GM19372 (cell line): ENCODE measurements around the gene KCNG3.

Source experiments
- ATAC-seq: cut with Tn5 transposase; IDR thresholded peaks from one replicate; pipeline ENCODE4 v1.9.1; 2021; ENCODE audit warnings: mild to moderate bottlenecking, low read depth, moderate library complexity; ENCODE audit not compliant: unreplicated experiment

Gene KCNG3

DNA sequence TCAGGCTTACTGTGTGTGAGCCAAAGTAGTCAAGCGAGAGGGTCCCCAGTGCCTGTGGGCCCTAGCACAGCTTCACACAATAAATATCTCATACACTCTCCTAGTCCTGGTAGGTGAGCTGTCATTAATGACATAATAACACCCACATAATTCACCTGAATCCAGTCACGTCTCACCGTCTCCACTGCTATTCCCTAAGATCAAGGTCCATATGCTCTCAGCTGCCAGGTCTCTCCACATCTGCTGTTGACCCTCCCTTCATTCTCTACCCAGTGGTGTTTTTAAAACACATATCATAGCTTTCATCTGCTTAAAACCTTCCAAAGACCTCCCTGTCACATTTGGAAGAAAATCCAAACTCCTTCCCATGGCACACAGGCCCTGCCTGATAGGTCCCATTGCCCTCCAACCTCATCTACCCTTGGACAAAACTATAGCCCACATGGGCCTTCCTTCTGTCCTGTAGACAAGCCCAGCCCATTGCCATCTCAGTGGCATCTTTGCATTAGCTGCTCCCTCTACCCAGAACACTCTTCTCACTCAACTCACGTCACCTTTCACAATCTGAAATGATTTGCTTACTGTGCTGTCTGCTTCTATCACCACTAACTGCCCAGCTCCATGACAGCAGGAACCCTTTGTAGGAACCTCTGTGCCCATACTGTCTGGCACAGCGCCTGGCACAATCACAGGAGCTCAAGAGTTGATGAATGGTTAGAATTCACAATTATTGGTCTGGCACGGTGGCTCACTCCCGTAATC, 7.5 kb downstream of the KCNG3 start:
- ATAC-seq = no peak

DNA sequence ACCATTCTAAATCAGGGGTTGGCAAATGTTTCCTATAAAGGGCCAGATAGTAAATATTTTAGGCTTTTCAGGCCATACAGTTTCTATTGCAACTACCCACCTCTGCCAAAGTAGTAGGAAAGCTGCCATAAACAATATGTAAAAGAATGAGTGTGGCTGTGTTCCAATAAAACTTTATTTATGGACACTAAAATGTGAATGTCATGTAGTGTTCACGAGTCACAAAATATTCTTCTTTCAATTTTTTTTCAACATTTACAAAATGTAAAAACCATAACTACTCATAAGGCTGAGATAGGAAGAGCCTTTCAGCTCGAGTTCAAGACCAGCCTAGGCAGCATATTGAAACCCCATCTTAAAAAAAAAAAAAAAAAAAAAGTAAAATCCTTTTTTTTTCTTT, 13.4 kb downstream of the KCNG3 start:
- no peak for ATAC-seq

DNA sequence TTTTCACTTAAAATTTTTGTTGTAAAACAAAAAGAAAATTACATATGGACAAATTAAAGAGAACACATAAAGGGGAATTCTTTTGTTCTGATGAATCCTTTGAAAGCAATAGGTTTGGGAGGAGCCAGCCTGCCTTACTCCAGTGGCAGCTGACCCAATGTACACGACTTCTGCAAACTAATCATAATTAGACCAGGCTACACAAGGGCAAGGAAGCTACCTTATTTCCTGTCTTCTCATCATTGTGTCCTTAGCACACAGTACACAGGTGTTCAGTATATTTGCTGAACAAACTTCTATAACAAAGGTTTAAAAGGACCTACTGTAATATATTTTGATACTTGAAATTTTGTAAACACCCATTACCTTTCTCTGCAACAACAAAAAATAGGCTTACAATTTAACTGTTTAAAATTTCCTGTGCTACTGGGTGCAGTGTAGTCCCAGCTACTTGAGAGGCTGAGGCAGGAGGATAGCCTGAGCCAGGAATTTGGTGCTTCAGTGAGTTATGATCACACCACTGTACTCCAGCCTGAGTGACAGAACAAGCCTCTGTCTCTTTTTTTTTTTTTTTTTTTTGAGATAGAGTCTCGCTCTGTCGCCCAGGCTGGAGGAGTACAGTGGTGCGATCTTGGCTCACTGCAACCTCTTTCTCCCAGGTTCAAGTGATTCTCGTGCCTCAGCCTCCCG, 18.9 kb downstream of the KCNG3 start:
- no peak for ATAC-seq

DNA sequence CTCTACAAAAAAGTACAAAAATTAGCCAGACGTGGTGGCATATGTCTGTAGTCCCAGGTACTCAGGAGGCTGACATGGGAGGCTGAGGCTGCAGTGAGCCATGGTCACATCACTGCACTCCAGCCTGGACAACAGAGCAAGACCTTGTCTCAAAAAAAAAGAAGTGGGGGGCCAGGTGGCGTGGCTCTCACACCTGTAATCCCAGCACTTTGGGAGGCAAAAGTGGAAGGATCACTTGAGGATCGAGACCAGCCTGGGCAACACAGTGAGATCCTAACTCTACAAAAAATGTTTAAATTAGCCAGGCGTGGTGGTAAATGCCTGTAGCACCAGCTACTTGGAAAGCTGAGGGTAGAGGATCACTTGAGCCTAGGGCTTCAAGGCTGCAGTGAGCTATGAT, 23.1 kb downstream of the KCNG3 start:
- ATAC-seq = no peak

DNA sequence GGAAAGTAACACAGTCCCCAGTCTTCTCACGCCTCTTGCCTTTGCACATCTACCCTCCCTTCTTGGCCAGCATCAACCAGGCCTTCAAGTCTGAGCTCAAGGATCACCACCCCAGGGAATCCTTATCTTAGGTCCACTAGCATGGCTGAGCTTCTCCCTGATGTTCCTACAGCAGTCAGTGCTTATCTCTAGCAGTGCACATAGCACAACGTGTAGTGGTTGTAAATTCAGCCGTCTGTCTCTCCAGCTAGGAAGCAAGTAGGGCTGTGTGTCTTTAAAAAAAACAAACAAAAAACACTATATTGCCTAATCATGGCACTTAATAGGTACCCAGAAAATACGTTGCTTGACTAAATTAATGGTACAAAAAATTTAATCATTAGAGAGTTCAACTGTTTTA, 29.2 kb downstream of the KCNG3 start:
- no peak for ATAC-seq

DNA sequence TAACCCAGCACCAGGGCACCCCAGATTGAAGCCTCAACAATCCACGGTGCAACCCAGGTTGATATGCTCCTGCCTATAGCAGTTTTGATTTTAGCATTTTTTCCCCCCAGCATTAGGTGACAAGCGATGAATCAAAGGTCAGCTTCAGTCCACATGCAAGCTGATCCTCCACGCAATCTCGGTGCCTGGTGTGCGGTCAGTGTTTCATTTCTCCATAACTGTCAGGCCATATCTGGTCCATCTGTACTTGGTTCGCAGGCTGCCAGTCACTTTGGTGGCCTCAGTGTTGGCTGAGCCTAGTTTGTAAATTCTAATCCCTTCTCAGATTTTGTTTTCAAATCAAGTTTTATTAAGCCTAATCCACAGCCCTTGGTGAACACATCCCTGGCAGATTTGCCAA, 30.2 kb downstream of the KCNG3 start:
- no peak for ATAC-seq

DNA sequence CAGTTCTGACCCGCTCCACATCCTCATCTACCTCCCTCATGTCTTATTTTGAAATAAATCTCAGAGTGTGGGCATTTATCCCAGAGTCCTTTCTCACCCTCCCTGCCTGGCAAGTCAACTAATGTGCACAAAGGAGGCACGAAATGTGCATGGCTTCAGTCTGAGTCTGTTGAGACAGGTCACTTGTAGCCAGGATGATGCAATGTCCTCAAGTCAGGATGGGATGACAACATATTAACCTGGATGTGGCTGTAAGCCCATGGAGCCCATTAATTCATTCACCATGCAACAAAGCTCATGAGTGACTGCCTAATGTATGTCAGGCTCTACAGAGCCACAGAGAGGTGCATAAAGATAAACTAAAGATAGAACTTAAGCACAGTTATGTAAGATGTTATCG, 34.5 kb downstream of the KCNG3 start:
- no peak for ATAC-seq

DNA sequence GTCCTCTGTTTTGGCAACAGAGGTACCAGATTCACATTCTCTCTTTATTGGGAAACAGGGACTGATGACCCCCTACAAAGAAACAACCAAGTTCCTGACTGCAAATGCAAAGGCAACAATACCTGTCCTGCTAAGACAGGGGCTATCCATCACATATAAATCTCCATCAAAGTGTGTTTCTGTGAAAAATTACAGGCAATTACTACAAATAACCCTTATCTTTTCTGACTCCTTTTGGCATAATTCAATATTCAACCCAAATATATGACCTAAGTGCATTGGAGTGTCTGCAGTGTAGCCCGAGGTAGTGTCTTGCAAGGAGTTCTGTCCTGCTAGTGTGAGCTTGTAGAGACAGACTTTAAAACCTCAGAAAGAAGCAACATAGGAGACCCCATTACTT, 35.4 kb downstream of the KCNG3 start:
- no peak for ATAC-seq

DNA sequence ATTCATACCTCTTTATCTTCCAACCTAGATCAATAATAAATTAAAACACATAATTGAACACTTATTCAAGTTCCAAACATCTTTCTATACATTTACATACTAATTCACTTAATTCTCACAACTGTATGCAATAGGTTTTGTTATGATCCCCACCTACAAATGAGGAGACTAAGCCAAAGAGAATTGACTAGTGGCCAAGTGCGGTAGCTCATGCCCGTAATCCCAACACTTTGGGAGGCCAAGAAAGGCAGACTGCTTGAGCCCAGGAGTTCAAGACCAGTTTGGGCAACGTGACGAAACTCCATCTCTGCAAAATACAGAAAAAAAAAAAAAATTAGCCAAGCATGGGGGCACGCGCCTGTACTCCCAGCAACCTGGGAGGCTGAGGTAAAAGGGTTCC, 36.8 kb downstream of the KCNG3 start:
- no peak for ATAC-seq

DNA sequence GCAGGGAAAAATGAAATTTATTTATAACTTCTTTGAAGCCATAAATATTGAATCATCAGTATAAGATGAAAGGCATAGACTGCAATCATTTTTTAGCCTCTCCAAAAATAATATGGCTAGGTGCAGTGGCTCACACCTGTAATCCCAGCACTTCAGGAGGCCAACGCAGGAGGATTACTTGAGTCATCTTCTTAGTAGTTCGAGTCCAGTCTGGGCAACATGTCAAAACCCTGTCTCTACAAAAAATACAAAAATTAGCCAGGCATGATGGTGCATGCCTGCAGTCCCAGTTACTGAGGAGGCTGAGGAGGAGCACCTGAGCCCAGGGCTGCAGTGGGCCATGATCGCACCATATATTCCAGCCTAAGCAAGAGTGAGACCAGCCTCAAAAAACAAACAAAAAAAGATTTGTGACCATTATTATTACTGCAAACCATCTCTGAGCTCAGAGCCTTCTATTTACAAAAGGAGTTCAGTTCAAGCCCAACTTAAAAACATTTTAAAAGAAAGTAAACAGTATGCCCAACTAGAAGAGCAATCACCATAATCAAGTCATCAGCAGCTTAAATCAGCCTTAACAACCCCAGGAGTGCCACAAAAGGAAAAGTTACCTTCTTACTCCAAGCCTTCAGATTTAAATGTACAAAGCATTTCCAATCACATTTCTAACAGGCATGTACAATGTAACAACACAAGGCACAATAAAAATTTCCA, 37.5 kb downstream of the KCNG3 start:
- ATAC-seq = no peak

DNA sequence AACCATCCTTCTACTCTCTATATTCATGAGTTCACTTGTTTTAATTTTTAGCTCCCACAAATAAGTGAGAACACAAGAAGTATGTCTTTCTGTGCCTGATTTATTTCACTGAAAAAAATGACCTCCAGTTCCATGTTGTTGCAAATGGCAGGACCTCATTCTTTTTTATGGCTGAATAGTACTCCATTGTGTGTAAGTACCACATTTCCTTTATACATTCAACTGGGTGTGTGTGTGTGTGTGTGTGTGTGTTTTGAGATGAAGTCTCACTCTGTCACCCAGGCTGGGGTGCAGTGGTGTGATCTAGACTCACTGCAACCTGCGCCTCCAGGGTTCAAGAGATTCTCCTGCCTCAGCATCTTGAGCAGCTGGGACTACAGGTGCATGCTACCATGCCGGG, 41.2 kb downstream of the KCNG3 start:
- no peak for ATAC-seq

DNA sequence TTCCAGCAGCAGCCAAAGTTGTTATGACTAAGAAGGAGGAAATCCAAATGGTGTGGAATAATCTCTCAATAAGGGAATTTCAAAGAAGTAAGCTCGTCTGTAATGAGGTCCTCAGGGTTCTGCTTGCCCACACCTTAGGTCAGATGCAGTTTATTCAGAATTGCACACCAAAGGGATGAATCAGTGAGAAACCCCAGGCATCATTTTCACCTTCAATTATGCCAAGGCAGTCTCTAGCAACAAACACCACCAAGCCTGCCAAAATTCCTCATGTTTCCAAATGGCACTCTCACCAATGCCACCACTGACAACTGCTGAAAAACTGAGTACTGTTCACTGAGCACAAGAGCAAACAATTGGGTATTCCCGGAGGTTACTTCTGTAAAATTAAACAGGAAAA, 43.6 kb downstream of the KCNG3 start:
- ATAC-seq = no peak

DNA sequence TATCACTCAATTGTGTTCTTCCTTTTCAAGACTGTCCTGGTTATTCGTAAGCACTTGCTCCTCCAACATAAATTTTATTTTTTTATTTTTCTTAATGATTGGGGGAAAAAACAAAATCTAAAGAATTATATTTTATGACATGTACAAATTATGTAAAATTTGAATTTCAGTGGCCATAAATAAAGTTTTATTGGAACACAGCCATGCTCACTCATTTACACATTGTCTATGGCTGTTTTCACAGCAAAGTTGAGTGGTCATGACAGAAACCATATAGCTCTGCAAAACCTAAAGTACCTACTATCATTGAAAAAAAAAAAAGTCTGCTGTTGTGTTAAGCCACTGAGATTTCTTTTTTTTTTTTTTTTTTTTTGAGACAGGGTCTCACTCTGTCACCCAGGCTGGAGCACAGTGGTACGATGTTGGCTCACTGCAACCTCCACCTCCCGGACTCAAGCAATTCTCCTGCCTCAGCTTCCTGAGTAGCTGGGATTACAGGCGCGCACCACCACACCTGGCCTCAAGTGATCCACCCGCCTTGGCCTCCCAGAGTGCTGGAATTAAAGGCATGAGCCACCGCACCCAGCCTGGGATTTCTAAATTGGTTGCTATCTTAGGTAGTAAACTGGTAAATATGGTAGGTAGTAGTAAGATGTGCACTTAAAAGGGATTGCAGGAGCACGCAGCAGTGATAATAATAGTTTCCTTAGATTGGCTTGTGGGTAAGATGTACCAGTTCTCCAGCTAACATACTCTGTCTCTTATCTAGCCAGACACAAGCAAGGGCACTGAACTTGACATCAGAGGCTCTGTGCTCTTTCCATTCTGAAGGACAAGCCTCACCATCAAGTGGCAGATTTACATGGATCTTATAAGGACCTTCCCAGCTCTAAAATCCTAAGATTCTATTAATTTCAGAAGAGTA, 44.4 kb downstream of the KCNG3 start:
- ATAC-seq = no peak

DNA sequence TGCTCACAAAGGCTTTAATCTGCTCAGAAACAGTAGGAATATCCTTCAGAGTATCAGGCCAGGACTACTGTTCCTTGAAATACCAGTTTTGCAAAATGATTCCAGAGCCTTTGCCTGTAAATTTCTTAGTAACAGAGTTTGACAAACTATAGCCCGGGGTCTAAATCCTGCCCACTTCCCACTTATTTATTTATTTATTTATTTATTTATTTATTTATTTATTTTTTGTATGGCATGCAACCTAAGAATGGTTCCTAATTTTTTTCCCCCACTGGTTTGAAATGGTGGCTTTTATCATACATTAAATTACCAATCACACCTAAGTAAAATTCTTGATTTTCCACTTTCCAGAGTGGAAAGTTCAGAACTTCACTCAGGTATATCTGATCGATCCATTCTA, 45.6 kb downstream of the KCNG3 start:
- ATAC-seq = no peak

DNA sequence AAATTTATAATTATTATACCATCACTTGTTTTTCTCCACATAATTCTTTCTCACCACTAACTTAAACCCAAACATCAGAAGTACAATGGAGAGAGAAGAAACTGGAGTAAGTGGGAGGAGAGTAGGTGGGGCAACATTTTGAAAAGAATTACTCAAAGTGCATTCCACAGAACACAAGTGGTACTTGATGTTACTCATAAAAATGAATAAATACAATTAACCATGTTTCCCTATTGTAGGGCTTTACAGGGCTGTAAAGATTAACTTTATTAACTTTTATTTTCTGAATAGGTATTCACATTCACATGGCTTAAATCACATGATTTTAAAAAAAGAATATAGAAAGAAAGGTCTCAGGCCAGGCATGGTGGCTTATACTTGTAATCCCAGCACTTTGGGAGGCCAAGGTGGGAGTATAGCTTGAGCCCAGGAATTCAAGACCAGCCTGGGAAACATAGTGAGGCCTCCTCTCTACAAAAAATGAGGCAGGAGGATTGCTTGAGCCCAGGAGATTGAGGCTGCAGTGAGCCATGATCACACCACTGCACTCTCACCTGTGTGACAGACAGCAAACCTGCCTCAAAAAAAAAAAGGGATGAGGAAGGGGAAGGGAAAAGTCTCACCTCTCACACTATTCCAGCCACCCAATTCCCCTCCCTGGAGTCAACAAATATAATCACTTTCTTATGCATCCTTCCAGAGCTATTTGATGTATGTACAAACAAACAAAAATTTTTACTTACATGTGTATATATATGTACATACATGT, 47.1 kb downstream of the KCNG3 start:
- no peak for ATAC-seq

DNA sequence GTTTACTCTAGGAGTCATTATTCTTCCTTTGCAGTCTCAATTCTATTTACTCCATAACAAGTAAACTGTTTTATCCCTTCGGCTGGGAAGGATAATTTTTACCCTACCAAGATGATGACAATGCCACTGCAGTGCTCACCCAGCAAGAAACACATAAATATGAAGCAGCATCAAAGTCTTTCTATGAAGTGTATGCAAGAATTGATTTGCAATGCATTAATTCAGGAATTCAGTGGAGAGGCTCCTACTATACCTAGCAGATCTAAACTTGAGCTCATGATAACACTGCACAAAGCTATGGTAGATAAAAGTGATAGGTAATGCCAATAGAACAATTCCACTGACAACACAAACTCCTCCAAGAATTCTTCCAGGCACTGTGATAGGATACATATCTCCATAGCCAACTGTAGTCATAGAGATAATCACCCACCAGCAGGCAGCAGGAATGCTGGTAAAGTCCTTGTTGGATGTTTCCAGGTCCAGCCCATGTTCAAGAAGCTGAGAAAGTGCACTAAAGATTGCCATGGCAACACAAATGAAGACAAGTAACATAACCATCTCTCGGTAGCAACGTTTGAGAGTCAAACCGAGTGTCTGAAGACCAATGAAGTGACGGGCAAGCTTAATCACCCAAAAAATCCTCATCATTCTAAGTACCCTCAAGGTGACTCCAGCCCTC, 49.9 kb downstream of the KCNG3 start:
- no peak for ATAC-seq

DNA sequence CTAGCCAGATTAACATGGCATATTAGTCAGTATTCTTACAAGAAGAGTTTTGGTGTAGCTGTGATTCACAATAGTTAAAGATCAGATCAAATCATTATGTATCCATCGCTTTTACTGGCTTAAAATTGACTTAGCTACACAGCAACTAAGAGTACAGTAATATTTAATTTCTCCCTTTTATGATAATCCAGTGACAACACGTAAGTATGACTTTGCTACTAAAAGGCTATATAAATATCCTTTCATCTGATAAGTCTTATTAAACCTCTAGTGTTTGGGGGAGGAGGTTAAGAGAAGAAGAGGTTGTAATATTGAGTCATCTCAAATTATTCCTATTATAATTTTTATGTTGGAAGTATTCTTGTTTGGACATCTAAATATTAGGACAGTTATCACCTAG, 51.0 kb downstream of the KCNG3 start:
- no peak for ATAC-seq

DNA sequence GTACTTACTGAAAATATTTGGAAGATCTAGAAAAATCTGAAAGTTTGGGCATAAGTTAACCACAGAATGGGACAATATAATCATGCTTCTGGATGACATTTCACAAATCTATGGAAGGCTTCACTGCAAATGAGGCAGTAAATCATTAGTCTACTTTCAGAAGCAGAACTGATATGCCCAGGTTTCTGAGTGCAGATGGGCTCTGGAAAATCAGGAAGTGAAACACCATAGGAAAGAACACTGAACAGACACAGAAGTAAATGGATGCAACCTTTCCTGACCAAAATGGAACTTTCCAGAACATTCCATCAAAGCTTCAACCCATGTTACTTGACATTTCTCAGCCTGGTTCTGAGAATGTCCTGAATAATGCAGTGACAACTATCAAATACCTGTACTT, 55.1 kb downstream of the KCNG3 start:
- no peak for ATAC-seq

DNA sequence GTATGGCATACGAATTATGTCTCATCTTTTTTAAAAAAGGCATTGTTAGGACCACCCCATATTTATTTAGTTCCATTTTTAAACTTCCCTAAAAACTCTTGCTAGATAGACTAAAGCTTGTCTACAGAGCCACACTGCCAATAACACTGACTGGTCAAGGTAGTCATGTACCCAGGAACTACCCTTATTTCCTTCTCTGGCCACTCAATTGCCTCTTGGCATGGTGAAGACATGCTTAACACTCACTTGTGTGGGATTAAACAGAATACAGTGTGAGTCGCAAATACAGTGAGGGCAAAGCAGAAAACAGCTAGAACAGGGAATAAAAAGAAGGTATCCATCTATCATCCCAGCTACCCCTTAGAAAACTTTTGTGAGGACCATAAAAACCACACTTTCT, 57.4 kb downstream of the KCNG3 start:
- ATAC-seq = no peak
